ENCODE data around the gene AP1B1.
"Not testable (repeated sequence)": the region's sequence is repeated elsewhere in the genome, so short reads cannot be mapped to it uniquely, and the experiment has no call there.

The AP1B1 gene

DNA sequence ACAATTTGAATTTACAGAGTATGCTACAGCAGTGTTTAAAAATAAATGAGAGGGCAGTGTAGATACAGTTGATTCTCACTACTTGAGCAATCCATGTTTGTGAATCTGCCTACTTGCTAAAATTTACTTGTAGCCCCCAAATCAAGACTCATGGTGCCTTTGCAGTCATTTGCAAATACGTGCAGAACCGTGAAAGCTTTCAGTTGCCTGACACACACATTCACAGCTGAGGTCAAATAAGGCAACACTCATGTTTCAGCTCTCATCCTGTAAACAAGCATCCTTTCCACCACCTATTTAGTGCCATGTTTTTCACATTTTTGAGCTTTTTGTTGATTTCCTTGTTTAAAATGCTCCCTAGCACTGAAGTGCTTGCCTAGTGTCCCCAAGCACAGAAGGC, 40.3 kb downstream of the AP1B1 start:
- DNase-seq, result no peak

DNA sequence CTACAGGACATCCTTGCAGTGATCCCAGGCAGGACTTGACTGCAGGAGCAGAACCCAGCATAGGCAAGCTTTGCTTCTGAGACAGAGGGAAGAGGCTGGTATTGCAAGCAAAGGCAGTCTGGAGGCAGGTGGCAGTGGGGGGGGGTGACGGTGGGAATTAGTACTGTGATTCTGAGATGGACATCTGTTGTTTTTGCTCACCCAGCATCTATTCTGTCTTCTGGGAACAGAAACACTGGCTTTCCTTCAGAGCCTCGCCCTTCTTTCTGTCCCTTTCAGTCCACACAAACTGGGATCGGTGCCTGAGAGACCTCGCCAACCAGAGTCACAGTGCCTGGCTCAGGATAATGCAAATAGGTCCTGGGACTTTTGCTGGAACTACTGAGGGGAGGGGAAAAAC, 41.7 kb downstream of the AP1B1 start:
- peak; percentile 76 for DNase-seq

DNA sequence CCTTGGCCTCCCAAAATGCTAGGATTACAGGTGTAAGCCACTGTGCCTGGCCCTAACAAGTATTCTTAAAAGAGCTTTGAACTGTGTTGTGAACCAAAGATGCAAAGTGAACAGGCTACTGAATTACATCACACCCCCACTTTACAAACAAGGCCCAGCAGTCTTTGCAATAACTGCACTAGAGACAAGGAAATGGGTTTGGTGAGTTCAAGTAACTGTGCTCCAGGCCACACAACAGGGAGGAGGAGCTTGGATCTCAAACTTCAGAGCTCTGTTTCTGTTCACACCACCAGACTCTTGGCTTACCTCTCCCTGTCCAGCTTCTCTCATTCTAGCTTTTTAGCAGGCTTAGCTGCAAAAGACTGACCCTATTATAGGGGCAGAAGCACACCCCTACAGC, 42.4 kb downstream of the AP1B1 start:
- DNase-seq, result no peak

DNA sequence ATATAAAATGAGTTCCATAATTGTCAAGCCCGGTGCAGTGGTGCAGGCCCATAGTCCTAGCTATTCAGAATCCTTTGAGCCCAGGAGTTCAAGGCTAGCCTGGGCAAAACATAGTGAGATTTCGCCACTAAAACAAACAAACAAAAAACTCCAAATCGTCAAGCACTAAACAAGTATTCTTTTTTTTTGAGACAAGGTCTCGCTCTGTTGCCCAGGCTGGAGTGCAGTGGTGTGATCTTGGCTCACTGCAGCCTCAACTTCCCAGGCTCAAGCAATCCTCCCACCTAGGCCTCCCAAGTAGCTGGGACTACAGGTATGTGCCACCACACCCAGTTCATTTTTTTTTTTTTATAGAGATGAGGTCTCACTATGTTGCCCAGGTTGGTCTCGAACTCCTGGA, 43.5 kb downstream of the AP1B1 start:
- DNase-seq, result not testable (repeated sequence)

DNA sequence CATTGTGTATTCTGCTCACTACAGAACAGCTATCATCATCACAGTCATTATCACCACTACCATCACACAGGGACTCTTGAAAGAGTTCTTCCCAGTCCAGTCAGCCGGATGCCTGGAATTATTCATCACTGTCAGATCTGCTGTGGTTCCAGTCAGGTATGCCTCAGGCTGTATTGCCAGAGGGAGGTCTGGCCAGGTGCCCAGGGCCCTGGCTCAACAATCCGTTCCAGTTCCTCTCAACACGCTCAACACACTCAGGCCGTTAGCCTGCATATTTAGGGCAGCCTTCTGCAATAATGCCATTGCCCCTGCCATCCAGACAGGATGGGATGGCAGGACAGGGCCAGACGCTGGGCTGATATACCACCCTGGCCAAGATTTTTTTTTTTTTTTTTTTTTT, 44.2 kb downstream of the AP1B1 start:
- DNase-seq, result no peak

DNA sequence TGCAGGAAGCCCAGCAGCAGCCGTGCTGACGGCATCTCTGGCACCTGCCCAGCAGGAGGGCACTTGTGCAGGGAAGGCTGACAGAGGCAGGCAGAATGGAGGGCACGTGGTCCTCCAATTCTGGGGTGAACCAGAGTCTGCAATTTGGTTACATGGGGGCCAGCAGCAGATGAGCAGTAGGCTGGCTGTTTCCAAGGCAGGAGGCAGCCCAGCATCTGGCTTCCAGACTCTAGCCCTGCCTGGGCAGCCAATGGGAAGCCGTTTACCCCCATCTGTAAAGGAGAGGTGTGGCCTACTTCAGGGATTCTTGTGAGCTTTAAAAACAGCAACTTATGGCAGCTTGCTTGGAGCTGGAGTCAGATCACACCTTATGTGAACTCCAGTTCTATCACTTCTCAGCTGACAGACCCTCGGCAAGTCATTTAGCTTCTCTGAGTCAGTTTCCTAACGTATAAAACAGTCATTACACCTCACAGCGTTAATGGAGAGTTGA, 45.0 kb downstream of the AP1B1 start:
- no peak for DNase-seq

DNA sequence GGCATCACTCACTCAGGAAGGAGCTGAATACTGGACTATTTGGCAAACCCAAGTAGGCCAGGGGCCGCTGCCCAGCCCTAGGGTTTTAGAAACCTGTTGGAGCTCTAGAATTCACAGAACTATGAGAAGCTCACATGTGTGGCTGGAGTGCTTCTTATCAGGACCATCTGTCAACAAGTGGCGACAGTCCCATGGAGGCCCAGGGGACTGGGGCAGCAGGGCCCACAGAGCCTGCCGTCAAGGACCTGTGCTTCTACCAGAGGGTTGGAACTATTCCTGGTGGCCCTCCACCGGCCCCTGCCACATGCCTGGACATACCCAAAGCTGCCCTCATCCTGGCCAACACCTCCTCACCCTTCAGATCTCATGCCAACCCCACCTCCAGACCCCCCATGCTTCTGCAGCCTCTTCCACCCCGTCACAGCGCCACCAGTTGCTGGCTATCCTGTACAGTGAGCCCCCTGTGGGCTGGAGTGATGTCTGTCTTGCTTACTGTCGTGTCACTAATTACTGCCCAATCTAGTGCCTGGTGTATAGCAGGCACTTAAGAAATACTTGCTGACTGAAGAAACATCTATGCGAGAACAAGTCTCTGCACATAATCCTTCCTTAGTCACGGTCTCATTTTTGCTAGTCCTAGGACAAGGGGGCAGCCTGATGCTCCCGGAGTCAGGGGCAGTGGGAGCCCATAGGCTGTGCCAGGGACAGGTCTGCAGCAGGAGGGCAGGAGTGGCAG, 45.6 kb downstream of the AP1B1 start:
- no peak for DNase-seq

DNA sequence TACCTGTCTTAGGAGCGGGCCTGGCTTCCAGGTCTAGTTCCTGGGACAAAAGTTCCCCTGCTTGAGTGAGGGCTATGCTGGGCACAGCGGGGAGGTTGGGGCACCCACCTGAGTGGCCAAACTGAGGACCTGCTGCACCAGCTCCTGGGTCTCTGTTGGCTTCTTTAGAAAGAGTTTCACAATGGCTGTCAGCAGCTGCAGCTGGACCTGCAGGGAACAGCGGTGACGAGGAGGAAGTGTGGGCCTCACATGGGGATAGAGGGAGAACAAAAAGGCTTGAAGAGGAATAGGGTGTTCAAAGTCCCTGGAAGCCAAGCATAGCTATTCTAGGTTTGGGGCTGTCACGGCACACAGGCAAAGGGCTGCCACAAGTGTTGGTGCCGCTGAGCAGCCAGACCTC, 46.2 kb downstream of the AP1B1 start:
- no peak for DNase-seq

DNA sequence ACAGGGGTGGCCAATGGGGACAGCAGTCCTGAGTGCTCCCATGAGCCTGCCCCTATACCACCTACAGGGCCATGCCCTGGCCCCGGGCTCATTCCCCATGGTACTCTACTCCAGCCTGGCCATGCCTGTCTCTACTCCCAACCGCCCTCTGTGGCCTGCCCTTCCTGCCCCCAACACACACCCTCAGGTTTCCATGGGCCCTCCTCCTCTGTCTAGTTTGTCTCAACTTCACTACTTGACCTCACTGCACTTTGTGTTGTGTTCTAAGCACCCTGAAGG, 46.6 kb downstream of the AP1B1 start:
- DNase-seq, result no peak

DNA sequence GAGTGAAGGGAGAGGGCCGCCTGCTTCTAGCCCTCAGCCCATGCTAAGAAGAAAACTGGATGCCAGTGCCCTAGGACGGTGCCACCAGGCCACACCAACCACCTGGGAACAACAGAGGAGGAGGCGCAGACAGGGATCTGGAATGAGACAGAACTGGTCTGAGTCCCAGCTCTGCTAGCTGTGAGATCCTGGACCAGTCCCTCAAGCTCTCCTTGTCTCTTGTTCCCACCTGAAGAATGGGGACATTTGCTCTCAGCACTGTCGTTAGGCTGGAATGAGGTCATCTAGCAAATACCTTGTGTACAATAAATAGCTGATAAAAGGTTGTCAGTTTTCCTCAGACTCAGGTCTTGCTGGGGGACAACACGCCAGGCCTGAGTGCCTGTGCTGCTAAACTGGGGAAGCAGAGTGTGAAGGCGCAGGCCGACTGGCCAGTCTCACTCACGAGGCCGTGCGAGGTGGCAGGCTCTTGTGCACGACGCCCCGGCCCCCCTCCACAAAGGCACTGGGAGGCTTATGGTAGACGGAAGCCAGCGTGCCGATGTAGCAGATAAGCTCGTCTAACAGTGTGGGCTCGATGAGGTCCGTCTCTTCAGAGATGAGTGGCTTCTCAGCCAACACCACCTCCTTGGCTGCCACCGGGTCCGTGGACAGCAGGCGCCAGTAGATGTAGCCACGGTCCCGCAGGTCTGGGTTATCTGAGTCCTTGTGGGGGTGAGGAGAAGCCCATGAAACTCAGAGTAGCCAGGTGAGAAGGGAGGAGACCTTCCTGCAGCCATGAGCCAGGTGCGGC, 47.1 kb downstream of the AP1B1 start:
- no peak for DNase-seq

DNA sequence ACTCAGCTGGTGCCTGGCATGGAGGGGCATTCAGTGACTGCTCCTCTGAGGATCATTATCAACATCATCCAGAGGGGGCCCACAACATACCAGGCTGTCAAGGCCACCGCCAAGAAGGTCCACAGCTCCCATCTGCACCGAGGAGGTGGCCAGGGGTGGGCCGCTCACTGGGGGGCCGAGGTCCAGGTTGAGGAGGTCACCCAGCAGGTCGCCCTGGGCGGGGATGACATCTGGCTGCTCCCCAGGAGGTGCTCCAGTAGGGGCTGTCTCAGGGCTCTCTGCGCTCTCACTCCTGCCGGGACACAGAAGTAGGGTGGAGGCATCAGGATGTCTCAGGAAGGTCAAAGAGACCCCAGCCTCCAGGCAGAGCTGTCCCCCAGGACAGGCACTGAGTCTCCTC, 47.8 kb downstream of the AP1B1 start:
- DNase-seq, result no peak

DNA sequence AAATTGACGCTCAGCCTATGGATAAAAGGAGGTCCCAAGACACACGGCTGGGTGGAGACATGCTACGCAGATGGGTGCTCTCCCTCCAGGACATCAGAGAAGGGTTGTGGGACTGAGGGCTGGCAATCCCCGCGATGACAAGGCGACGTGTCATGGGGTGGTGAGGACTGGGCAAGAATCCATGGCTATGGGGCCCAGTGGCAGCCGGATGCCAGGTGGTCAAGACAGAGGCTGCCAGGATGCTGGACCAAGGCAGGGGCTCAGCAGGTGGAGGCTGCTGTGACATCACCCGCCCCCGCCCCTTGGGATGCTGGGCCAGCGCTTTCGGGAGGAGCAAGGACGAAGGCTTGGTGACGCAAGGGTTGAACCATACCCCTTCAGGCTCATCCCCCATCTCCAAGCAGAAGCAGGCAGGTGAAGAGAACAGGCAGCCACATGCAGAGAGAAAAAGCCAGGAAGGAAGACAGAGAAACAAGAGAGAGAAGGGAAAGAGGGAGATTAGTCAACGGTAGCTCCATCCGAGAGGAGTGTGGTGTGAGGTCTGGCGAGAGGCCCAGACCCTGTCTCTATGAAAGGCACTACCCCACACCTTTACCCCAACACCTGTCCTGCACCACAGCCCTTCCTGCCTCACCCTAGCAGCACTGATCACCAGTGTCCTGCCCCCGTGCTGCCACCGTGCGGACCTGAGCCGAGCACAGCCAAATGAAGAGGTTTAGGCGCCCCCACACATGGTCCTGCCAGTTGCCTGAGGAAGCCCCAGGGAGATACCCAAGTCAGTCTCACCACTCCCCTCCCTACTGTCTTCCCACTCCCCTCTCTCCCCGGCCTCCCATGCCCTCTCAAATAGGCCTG, 48.8 kb downstream of the AP1B1 start:
- DNase-seq, result no peak

DNA sequence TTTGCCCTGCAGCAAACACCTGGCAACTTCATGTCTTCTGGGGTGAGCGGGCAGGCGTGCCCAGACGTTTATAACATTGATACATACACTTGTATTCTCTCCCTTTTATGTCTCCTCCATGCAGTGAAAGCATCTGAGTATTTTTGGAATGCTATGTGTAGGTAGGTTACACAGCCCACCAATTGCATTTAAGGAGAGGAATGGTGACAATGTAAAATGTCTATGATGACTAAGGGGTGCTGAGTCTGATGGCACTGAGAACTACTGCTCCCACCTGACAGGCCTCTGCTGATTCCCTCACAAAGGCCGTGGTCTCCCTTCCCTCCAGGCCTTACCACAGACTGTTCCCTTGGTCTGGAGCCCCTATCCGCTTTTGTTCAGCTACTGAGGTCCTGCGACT, 50.0 kb downstream of the AP1B1 start:
- no peak for DNase-seq

DNA sequence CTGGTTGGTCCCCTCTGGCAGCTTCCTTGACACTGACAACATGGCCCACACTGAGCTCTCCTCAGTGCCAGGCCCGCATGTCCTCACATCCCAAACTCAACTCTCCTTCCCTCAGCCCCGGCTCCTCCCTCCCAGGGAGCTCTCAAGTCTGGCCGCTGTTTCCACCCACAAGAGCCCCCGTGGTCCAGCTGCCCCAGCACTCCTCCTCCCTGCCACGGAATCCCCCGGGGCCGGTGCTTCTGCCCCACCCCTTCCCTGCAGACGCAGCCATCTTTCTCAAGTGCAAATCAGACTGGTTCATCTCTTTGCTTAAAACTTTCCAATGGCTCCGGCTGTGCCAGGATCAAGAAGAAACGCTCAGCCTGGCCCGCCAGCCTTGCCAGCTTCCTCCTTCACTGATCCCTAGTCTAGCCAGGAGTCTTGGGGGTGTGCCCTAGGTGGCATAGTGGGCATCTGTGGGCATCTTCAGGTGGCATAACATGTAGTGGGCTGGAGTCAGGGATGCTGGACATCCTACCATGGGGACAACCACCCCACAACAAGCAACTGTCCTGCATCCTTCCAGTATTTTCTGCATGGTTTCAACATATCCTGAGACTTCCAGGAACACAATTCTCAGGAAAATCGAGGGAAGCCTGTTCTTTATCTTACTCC, 50.6 kb downstream of the AP1B1 start:
- no peak for DNase-seq

DNA sequence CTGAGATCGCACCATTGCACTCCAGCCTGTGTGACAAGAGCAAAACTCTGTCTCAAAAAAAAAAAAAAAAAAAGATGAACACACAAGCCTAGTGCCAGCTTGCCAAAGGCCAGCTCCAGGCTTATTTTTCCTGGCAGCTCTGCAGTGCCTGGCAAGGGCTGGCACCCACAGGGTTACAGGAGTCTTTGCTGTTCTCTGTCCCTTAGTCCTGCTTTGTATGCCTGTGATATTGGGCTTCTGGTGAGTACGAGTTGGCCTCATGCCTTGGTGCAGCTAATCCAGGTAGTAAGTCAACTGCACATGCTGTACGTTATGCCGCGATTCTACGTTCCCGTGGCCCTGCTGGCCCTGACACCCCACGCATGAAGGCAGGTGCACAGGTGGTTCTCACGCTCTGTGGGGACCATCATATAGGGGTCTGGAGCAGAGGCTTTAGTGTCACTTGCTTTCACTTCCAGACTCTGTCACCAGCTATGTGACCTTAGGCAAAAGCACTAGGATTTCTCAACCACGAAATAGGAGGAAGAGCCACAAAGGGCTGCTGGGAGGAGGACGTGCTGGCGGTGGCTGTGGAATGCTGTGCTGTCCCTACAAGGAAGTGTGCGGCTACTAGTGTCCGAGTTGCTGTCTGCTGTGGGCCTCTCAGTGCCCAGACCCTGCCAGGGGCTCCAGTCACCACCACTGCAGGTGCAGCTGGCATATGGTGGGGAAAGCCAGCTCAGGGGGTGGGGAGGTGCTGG, 51.4 kb downstream of the AP1B1 start:
- no peak for DNase-seq

DNA sequence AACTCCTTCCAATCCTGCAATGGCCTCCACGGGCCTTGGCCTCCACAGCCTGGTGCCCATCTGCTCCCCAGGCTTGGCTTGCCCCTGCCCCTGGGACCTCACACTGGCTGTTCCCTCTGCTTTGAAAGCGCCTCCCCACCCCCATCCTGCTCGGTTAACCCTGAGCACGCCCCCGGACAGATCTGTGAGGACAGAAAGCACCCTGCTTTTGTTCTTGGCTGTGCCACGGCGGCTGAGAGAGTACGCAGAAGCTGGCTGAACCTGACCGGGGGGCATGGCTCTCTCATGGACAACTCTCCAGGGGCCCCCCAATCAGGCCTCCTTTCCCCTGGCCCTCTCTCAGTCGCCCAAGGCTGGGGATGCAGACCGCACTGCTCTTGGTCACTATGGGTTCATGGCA, 52.7 kb downstream of the AP1B1 start:
- DNase-seq, result no peak

DNA sequence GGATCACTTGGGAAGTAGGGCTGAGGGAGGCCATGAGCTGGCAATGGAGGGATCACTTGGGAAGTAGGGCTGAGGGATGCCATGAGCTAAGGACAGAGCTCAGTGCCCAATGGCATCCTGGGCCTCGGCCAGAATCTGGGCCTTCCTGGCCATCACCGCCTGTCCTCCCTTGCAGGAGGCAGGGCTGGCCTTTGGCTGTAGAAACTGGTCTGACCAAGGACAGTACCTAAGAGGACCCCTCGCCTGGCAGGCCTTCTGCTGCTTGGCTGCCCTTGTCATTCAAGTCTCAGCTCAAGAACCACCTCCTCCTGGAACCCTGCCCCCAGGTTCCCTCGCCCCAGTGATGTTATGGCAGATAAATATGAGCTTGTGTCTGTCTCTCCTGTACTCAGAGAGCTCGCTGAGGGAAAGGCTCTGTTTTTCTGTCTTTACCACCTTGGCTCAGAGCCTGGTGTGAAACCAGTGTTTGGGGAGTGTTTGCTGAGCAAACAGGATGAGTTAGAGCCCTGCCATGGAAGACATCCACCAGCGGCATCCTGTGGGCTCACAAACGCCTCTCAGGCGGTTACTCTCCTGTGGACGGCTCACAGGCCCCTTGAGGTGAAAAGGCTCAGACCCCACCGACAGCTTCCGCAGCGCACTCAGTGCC, 53.5 kb downstream of the AP1B1 start:
- no peak for DNase-seq

DNA sequence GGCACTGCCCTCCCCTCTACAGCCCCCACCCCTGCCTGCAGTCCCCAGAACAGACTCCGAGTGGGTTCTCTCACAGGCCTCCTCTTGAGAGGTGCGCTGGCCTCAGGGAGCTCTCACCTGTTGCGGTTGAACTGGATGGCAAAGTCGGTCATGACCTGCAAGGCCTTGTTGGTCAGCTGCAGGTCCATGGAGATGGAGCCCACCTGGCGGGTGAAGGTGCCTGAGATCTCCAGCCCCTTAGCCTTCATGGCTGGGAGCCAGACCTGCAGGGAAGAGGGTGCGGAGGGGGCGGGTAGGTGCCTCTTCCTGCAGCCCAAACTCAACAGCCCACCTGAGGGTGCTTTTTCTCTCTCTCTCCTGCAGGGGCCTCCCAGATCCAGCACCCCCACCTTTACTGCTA, 54.2 kb downstream of the AP1B1 start:
- no peak for DNase-seq

DNA sequence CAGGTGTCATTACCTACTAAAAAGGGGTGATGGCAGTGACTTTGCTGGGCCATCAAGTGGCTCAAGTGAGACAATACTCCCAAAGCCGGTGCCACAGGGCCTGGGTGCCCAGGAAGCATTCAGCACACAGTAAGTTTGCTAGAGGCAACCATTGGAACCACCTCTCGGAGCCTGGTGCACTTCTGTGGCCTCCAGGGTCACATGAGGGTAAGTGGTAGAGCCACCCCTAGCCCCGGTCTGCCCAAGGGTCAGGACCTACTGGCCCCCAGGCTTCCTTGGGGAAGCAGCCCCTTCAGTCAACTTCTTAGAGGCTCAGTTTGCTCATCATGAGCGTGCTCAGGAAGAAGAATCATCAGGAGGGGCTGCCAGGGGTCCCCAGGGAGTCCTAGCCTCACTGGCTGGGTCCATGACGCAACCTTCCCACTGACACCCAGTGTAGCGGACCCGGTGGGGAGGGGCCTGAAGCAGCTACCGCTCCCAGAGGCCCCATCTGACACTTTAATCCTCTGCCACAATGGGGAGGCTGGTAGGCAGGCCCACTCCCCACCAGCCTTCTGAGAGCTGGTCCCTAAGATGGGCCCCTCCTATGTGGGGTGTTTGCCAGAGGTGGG, 55.4 kb downstream of the AP1B1 start:
- no peak for DNase-seq

DNA sequence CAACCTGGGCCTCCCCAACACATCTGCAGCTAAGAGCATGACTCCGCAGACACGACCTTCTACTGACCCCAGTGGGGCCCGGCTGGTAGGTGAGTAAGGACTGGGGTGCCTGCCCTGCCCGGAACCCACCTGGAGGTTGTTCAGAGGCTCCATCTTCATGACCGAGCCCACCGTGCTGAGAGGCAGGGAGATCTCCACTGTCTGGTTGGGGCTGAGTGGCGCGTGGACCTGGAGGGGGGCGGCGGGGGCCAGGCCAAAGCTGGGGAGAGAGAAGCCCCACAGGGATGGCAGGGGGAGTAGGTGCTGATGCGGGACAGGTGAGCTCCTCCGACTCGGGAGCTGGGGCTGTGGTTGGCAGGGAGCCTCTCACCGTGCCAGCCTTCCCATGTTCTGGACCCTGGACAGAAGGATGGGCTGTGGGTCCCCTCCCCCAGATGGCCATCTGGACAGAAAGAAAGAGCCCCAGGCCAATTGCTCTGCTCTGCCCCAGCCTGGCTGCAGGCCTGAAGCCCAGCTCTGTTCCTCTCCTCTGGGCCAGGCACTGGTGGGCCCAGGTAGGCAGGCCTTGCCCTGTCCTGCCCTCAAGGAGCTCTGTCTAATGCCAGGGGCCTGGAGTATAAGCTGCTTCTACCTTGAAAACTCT, 56.6 kb downstream of the AP1B1 start:
- DNase-seq, result no peak

DNA sequence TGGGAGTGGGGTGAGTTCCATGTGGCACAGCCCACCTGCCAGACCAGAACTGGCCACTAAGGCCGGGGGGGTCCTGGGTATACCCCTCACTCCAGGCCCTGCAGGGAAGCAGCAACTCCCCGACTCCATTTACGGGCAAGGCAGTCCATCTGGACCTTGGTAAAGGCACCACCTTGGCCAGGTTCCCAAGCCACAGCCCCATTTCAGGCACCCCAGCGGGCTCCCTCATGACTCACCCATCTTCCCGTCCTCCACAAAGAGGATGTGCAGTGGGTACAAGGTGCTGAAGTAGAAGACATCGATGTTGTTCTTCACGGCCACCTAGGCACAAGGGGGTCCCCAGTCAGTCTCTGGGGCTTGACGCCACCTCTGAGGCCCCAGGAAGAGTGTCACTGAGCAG, 57.2 kb downstream of the AP1B1 start:
- DNase-seq, result no peak
